Endothelial cell of umbilical vein (primary cell): ENCODE data around the gene THSD4. TPM values are rescaled to one million over a fixed set of nuclear protein-coding genes. Genes with fewer than 3 reads are reported as not detected.

Source experiments
- BruUV-seq: library from RNA; stranded (reverse); fragments of 400-500 nt; replicated peaks from 2 replicates; lab custom pipeline; 2021; lab: Mats Ljungman, UMichigan
- CTCF ChIA-PET: fragments of 300-600, 350-600 bp; sonication (Branson Sonifier 250); formaldehyde crosslinking; loops from one replicate; lab custom pipeline; 2021; ENCODE audit warnings: antibody characterized with exemption, inconsistent platforms; lab: Charles Lee
- POLR2A ChIA-PET: fragments of 300-600, 350-600 bp; sonication (Branson Sonifier 250); formaldehyde crosslinking; loops from one replicate; lab custom pipeline; 2021; ENCODE audit warnings: antibody characterized with exemption, inconsistent platforms; lab: Charles Lee
- DNase-seq: peaks from one replicate; pipeline ENCODE4 v3.0.0-alpha.2; 2011; ENCODE audit warnings: low read depth, low spot score
- FAIRE-seq: peaks from 2 replicates; lab custom pipeline; 2011; peaks lifted over from hg19 to GRCh38; lab: Jason Lieb, UNC
- H2AFZ ChIP-seq: 2 replicates; pipeline ENCODE4 v1.6.0; 2012; ENCODE audit warnings: low read depth, low read length, control low read depth, inconsistent platforms
- H3K27ac ChIP-seq: 2 replicates; pipeline ENCODE4 v1.5.1; 2011; ENCODE audit warnings: low read depth, mild to moderate bottlenecking, control low read depth, low read length, moderate library complexity; ENCODE audit not compliant: insufficient read depth
- H3K27me3 ChIP-seq, 2 experiments: 2 replicates each; pipeline versions ENCODE4 v1.6.0 to v1.6.1; 2011; ENCODE audit warnings: low read length in 2 of 2, mixed read lengths in 1 of 2; ENCODE audit not compliant: control insufficient read depth in 2 of 2, insufficient read depth in 2 of 2
- H3K36me3 ChIP-seq, 2 experiments: 2 replicates in 1 of 2; 3 replicates in 1 of 2; pipeline ENCODE4 v1.5.1; 2011; ENCODE audit warnings: low read length in 2 of 2, mild to moderate bottlenecking in 1 of 2, moderate library complexity in 1 of 2; ENCODE audit not compliant: control insufficient read depth in 2 of 2, insufficient read depth in 2 of 2; ENCODE audit errors: extremely low read depth in 1 of 2
- H3K4me1 ChIP-seq: 3 replicates; pipeline ENCODE4 v1.5.1; 2011; ENCODE audit warnings: mild to moderate bottlenecking, low read length; ENCODE audit not compliant: control insufficient read depth, insufficient read depth; ENCODE audit errors: extremely low read depth
- H3K4me2 ChIP-seq: 2 replicates; pipeline ENCODE4 v1.6.1; 2011; ENCODE audit warnings: low read length, control low read depth, mixed read lengths; ENCODE audit not compliant: insufficient read depth
- H3K4me3 ChIP-seq, 3 experiments: fragments of 200-600 bp in 1 of 3; sonication (generic), shearing (Covaris generic) in 1 of 3; replicated peaks in 1 of 3; 2 replicates each; pipeline ENCODE4 v1.5.1; 2011 to 2016; ENCODE audit warnings: control low read depth in 3 of 3, low read length in 3 of 3, mild to moderate bottlenecking in 2 of 3, inconsistent platforms in 1 of 3, low read depth in 1 of 3, moderate library complexity in 1 of 3; ENCODE audit not compliant: insufficient read depth in 1 of 3
- H3K79me2 ChIP-seq: 2 replicates; pipeline ENCODE4 v1.6.0; 2012; ENCODE audit warnings: low read length, inconsistent platforms; ENCODE audit not compliant: control insufficient read depth, insufficient read depth
- H3K9ac ChIP-seq: replicated peaks from 2 replicates; pipeline ENCODE3; 2011; ENCODE audit warnings: low read length, control low read depth; ENCODE audit not compliant: insufficient read depth; ENCODE audit errors: extremely low read depth
- H3K9me1 ChIP-seq: replicated peaks from 3 replicates; pipeline ENCODE4 v1.6.0; 2011; ENCODE audit warnings: mild to moderate bottlenecking, low read length; ENCODE audit not compliant: control insufficient read depth, insufficient read depth; ENCODE audit errors: extremely low read depth
- H3K9me3 ChIP-seq: replicated peaks from 2 replicates; pipeline ENCODE4 v1.5.1; 2012; ENCODE audit warnings: low read length, inconsistent platforms; ENCODE audit not compliant: control insufficient read depth, insufficient read depth
- H4K20me1 ChIP-seq: replicated peaks from 2 replicates; pipeline ENCODE3; 2011; ENCODE audit warnings: mild to moderate bottlenecking, low read length; ENCODE audit not compliant: control insufficient read depth, insufficient read depth; ENCODE audit errors: extremely low read depth
- CTCF ChIP-seq, 2 donors: IDR thresholded peaks; 1 replicate in 1 of 2; 2 replicates in 1 of 2; pipeline ENCODE4 v1.5.1; 2011; ENCODE audit warnings: low read length in 2 of 2, mild to moderate bottlenecking in 2 of 2, moderate library complexity in 2 of 2, control low read depth in 1 of 2, inconsistent platforms in 1 of 2, low read depth in 1 of 2; ENCODE audit not compliant: insufficient read depth in 1 of 2; ENCODE audit errors: extremely low read depth in 1 of 2
- EZH2 ChIP-seq: IDR thresholded peaks from 2 replicates; pipeline ENCODE4 v1.6.1; 2012; ENCODE audit warnings: borderline replicate concordance, low read depth, mild to moderate bottlenecking, moderate library complexity, low read length, inconsistent platforms; ENCODE audit not compliant: severe bottlenecking
- FOS ChIP-seq: IDR thresholded peaks from 2 replicates; pipeline ENCODE4 v1.6.1; 2011; ENCODE audit warnings: mild to moderate bottlenecking, low read length, moderate library complexity, borderline replicate concordance; ENCODE audit not compliant: insufficient read depth
- GATA2 ChIP-seq: IDR thresholded peaks from 2 replicates; pipeline ENCODE4 v1.7.0; 2011; ENCODE audit warnings: low read depth, mild to moderate bottlenecking, moderate library complexity, mixed read lengths, low read length; ENCODE audit not compliant: insufficient read length, insufficient read depth
- JUN ChIP-seq: IDR thresholded peaks from 2 replicates; pipeline ENCODE4 v1.6.1; 2011; ENCODE audit warnings: borderline replicate concordance, low read depth; ENCODE audit not compliant: insufficient read length, insufficient read depth
- MYC ChIP-seq: IDR thresholded peaks from one replicate; pipeline ENCODE4 v1.6.1; 2011; ENCODE audit warnings: mild to moderate bottlenecking, low read depth, low read length
- POLR2A ChIP-seq: IDR thresholded peaks from 2 replicates; pipeline ENCODE4 v1.6.1; 2012; ENCODE audit warnings: low read depth, mild to moderate bottlenecking, control low read depth, low read length
- POLR2AphosphoS5 ChIP-seq: IDR thresholded peaks from 2 replicates; pipeline ENCODE4 v1.6.1; 2012; ENCODE audit warnings: low read depth, mild to moderate bottlenecking, control low read depth, low read length, moderate library complexity; ENCODE audit not compliant: insufficient read depth
- dilution Hi-C: fragments of 300-500 bp; cut with MboI; formaldehyde crosslinking; loops from one replicate; pipeline ENCODE4 v1.15.0; 2019; ENCODE audit warnings: low sequenced_read_pairs; ENCODE audit not compliant: extremely low pct_ligation_motif_present
- intact Hi-C: fragments of 100-400 bp; cut with micrococcal nuclease; formaldehyde crosslinking; loops from one replicate; pipeline ENCODE4 v1.10.0; 2022
- polyA plus RNA-seq, 4 experiments: library from polyadenylated mRNA; depleted of rRNA in 3 of 4; stranded (reverse) in 3 of 4; unstranded in 1 of 4; fragments of >200 nt; gene quantifications; 2 replicates each; pipeline versions ENCODE4 v1.2.1 to v1.2.3, GENCODE V29; 2011 to 2012; ENCODE audit warnings: missing spikeins in 1 of 4
- total RNA-seq: library from RNA; stranded (reverse); gene quantifications from 2 replicates; pipeline ENCODE4 v1.2.3, GENCODE V29; 2021
- TF ChIP-seq, protein P1 (sequence below): IDR thresholded peaks from 2 replicates; pipeline ENCODE4 v1.6.1; 2011; ENCODE audit not compliant: insufficient read depth, insufficient read length

The THSD4 gene
- total and polyA plus RNA-seq, 2 donors (not counting 3 experiments of a cell fraction or from before 2014, with no cell fraction given): 9.9 to 25.4 TPM

- Histone ChIP-seq H3K27ac (no peak overlapping the region), H3K36me3 (no peaks in the 10 kb centered on the region), H3K79me2 (no peaks in the 10 kb centered on the region), H3K9me3 (peaks cover 4% of the 10 kb centered on the region), H3K4me3 (no peak overlapping the region), H3K9me1 (no peaks in the 10 kb centered on the region), H2AFZ (no peak overlapping the region), H3K27me3 (no peaks in the 10 kb centered on the region), H4K20me1 (no peaks in the 10 kb centered on the region), H3K9ac (no peak overlapping the region), H3K4me1 (peaks cover 23% of the 10 kb centered on the region), H3K4me2 (no peak overlapping the region)
- ChIA-PET POLR2A (no interaction called here), CTCF (interaction anchor here (1.0 to 1.6 kb wide), 2 partner anchors 15 to 42 kb away, joined by 3 to 4 read pairs; no protein-coding TSS in a partner anchor)
- DNase-seq (no peak), FAIRE-seq (no peak)
- TF ChIP-seq EZH2: no peak
- no peak for TF ChIP-seq MYC
- no peak for TF ChIP-seq JUN
- no TSS peak for BruUV-seq
- intact Hi-C loops: no loop called here
- dilution Hi-C loops: no loop called here
Measured at GRCh38 chr15:71758711-71759110, 643.4 kb downstream of the THSD4 start.

GRCh38 chr15:71760852-71761251, 645.6 kb downstream of the THSD4 start:
- no peak overlapping the region for H3K4me3 ChIP-seq
- H3K27ac ChIP-seq: peak overlapping the region; percentile 69
- H3K9me3 ChIP-seq: peaks cover 4% of the 10 kb centered on the region
- dilution Hi-C loops (no loop called here), intact Hi-C loops (loop anchor here (1.0 to 2.0 kb wide), 3 partner anchors 9 to 30 kb away; no protein-coding TSS in a partner anchor)
- no peak overlapping the region for H3K9ac ChIP-seq
- H2AFZ ChIP-seq: no peak overlapping the region
- DNase-seq: no peak
- POLR2A ChIA-PET: no interaction called here
- H4K20me1 ChIP-seq: no peaks in the 10 kb centered on the region
- H3K36me3 ChIP-seq: no peaks in the 10 kb centered on the region
- no peaks in the 10 kb centered on the region for H3K79me2 ChIP-seq
- CTCF ChIA-PET: interaction anchor here (0.8 to 2.0 kb wide), 4 partner anchors 8 to 395 kb away, joined by 3 to 26 read pairs (median 12); no protein-coding TSS in a partner anchor
- H3K4me1 ChIP-seq: peaks cover 12% of the 10 kb centered on the region
- H3K9me1 ChIP-seq: no peaks in the 10 kb centered on the region
- H3K27me3 ChIP-seq: no peaks in the 10 kb centered on the region
- FAIRE-seq: no peak
- no peak for TF ChIP-seq CTCF (IDR thresholded peaks at IDR 0.05; ENCODE audit: extremely low read depth in 1 of 2, insufficient read depth in 1 of 2, low read depth in 1 of 2, low read length in 2 of 2)
- no peak for TF ChIP-seq POLR2AphosphoS5
- TF ChIP-seq, protein P1, sequence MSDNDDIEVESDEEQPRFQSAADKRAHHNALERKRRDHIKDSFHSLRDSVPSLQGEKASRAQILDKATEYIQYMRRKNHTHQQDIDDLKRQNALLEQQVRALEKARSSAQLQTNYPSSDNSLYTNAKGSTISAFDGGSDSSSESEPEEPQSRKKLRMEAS: no peak
- TF ChIP-seq POLR2A: no peak
- no peak for TF ChIP-seq GATA2
- no peak for TF ChIP-seq JUN
- TF ChIP-seq FOS: no peak
- no peak for TF ChIP-seq MYC
- TF ChIP-seq EZH2: no peak
- BruUV-seq: no TSS peak
- no peak overlapping the region for H3K4me2 ChIP-seq
